K562 (cell line): ENCODE results near the gene FAM136A. TPM values are rescaled to one million over a fixed set of nuclear protein-coding genes. Genes with fewer than 3 reads are reported as not detected.

Source experiments
- ATF1 ChIP-seq, 2 experiments: fragments of 450-650 bp in 1 of 2; IDR thresholded peaks; 2 replicates each; pipeline ENCODE4 v1.6.1; 2016; ENCODE audit warnings: missing compliant biosample characterization in 1 of 2, missing genetic modification characterization in 1 of 2
- HMG20B ChIP-seq: fragments of 250-450 bp; sonication (Bioruptor Pico); IDR thresholded peaks from 2 replicates; pipeline ENCODE4 v1.5.0; 2021; ENCODE audit warnings: mild to moderate bottlenecking
- HNRNPH1 ChIP-seq: fragments of 200-400 bp; formaldehyde crosslinking; optimal IDR thresholded peaks from 2 replicates; pipeline ENCODE3; 2017; ENCODE audit warnings: low read depth, mild to moderate bottlenecking, low read length, moderate library complexity
- MCM5 ChIP-seq: fragments of 450-650 bp; IDR thresholded peaks from 2 replicates; pipeline ENCODE4 v1.6.1; 2016; ENCODE audit warnings: low read depth
- PHF8 ChIP-seq: fragments of 200-600 bp; sonication (generic); IDR thresholded peaks from 2 replicates; pipeline ENCODE4 v1.6.1; 2012; ENCODE audit warnings: mixed run types, mild to moderate bottlenecking, inconsistent platforms, low read length, moderate library complexity, borderline replicate concordance
- POLR3G ChIP-seq: IDR thresholded peaks from 2 replicates; pipeline ENCODE4 v1.6.1; 2011; ENCODE audit not compliant: insufficient read length, insufficient replicate concordance; ENCODE audit errors: extremely low read depth
- PPARD ChIP-seq: fragments of 250-450 bp; sonication (Bioruptor Pico); IDR thresholded peaks from 2 replicates; pipeline ENCODE4 v1.8.0; 2022; ENCODE audit warnings: inconsistent platforms, mild to moderate bottlenecking, moderate library complexity
- RAD21 ChIP-seq, 2 experiments: fragments of 250-450 bp in 1 of 2; fragments of 450-650 bp in 1 of 2; sonication (Bioruptor Pico) in 1 of 2; formaldehyde crosslinking in 1 of 2; IDR thresholded peaks in 1 of 2; conservative IDR thresholded peaks in 1 of 2; 2 replicates each; pipeline versions ENCODE4 v1.4.0 to v1.8.0; 2020 to 2022; ENCODE audit warnings: mild to moderate bottlenecking in 2 of 2, moderate library complexity in 1 of 2
- SAFB ChIP-seq: fragments of 200-400 bp; formaldehyde crosslinking; IDR thresholded peaks from 2 replicates; pipeline ENCODE4 v1.6.1; 2017; ENCODE audit warnings: low read depth, low read length, borderline replicate concordance
- TAF7 ChIP-seq: fragments of 450-650 bp; IDR thresholded peaks from 2 replicates; pipeline ENCODE4 v1.6.1; 2016; ENCODE audit warnings: missing genetic modification characterization, missing compliant biosample characterization
- XRCC3 ChIP-seq: fragments of 450-650 bp; IDR thresholded peaks from 2 replicates; pipeline ENCODE4 v1.6.1; 2017; ENCODE audit warnings: mild to moderate bottlenecking, moderate library complexity
- ZBTB9 ChIP-seq: fragments of 450-650 bp; formaldehyde crosslinking; IDR thresholded peaks from 2 replicates; pipeline ENCODE4 v1.4.0; 2020; ENCODE audit warnings: mild to moderate bottlenecking, moderate library complexity
- ZNF766 ChIP-seq: fragments of 200-800 bp; sonication (Bioruptor generic); conservative IDR thresholded peaks from 2 replicates; pipeline ENCODE4 v1.6.1; 2016; ENCODE audit warnings: missing genetic modification characterization, missing compliant biosample characterization
- polyA plus RNA-seq, 8 experiments: library from polyadenylated mRNA; depleted of rRNA in 4 of 8; stranded (reverse) in 5 of 8; unstranded in 3 of 8; fragments of >200 nt; fragmentation: Nextera tagmentation in 2 of 8; fragmentation: Illumina TruSeq in 1 of 8; extraction: Ambion mirVana in 2 of 8; extraction: Trizol in 1 of 8; gene quantifications; 2 replicates each; pipeline versions ENCODE4 v1.2.1 to v1.2.3, GENCODE V29; 2011 to 2014; ENCODE audit warnings: inconsistent platforms in 1 of 8, missing spikeins in 1 of 8
- total RNA-seq, 7 experiments: library from RNA; depleted of rRNA in 6 of 7; stranded (reverse); fragments of >200 nt in 6 of 7; fragmentation: Illumina TruSeq in 2 of 7; extraction: Trizol in 2 of 7; gene quantifications; 2 replicates each; pipeline versions ENCODE4 v1.2.1 to v1.2.3, GENCODE V29; 2011 to 2021; ENCODE audit warnings: low replicate concordance in 1 of 7
- TF ChIP-seq, protein P1 (sequence below), 2 experiments: IDR thresholded peaks in 1 of 2; conservative IDR thresholded peaks in 1 of 2; 2 replicates each; pipeline ENCODE4 v1.6.1; 2016; ENCODE audit warnings: low read depth in 2 of 2, mild to moderate bottlenecking in 1 of 2, missing compliant biosample characterization in 1 of 2, missing genetic modification characterization in 1 of 2, moderate library complexity in 1 of 2
- TF ChIP-seq, protein P2 (sequence below): sonication (generic); formaldehyde crosslinking; IDR thresholded peaks from 2 replicates; pipeline ENCODE4 v1.8.1; 2023; ENCODE audit warnings: mild to moderate bottlenecking, missing genetic modification reagents
- TF ChIP-seq, protein P3 (sequence below): sonication (generic); formaldehyde crosslinking; IDR thresholded peaks from 2 replicates; pipeline ENCODE4 v1.8.1; 2023; ENCODE audit warnings: mild to moderate bottlenecking, missing genetic modification reagents, moderate library complexity

Gene FAM136A
- total and polyA plus RNA-seq, 9 of the 15 experiments (the other 6 are each of a cell fraction or from before 2014, with no cell fraction given): 89.0 to 151 (median 104) TPM

GRCh38 chr2:70301344-70302194 is at the start of gene FAM136A (continued):
- TF ChIP-seq, protein P1, sequence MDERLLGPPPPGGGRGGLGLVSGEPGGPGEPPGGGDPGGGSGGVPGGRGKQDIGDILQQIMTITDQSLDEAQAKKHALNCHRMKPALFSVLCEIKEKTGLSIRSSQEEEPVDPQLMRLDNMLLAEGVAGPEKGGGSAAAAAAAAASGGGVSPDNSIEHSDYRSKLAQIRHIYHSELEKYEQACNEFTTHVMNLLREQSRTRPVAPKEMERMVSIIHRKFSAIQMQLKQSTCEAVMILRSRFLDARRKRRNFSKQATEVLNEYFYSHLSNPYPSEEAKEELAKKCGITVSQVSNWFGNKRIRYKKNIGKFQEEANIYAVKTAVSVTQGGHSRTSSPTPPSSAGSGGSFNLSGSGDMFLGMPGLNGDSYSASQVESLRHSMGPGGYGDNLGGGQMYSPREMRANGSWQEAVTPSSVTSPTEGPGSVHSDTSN (CRISPR knock-in tag; IDR thresholded peaks at IDR 0.05; ENCODE audit: low read depth): no peak
- TF ChIP-seq, protein P1 (tag; conservative IDR thresholded peaks at IDR 0.05; ENCODE audit: low read depth): no peak
- TF ChIP-seq HNRNPH1 (no peak), PHF8 (peak; percentile 80; the same call in 1 of the 2 replicates), XRCC3 (no peak), HMG20B (CRISPR knock-in tag) (no peak), ATF1 (CRISPR knock-in tag; IDR thresholded peaks at IDR 0.05) (no peak), ATF1 (tag; IDR thresholded peaks at IDR 0.05) (peak; percentile 48; the same call in 1 of the 2 replicates), MCM5 (no peak), RAD21 (CRISPR knock-in tag; conservative IDR thresholded peaks at IDR 0.05 in 1 of 2, IDR thresholded peaks at IDR 0.05 in 1 of 2) (peak; percentile 62 to 77; a peak in 3 of 4 replicates), ZBTB9 (peak; percentile 63; the same call in 1 of the 2 replicates), PPARD (CRISPR knock-in tag) (no peak), SAFB (0 out of 2 replicates have a peak, but pooled peaks have one; percentile 32), POLR3G (no peak), ZNF766 (CRISPR knock-in tag) (no peak), TAF7 (tag) (no peak; the same call in 1 of the 2 replicates)
- TF ChIP-seq, protein P2, sequence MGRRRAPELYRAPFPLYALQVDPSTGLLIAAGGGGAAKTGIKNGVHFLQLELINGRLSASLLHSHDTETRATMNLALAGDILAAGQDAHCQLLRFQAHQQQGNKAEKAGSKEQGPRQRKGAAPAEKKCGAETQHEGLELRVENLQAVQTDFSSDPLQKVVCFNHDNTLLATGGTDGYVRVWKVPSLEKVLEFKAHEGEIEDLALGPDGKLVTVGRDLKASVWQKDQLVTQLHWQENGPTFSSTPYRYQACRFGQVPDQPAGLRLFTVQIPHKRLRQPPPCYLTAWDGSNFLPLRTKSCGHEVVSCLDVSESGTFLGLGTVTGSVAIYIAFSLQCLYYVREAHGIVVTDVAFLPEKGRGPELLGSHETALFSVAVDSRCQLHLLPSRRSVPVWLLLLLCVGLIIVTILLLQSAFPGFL (CRISPR knock-in tag): peak; percentile 16; the same call in 1 of the 2 replicates
- TF ChIP-seq, protein P3, sequence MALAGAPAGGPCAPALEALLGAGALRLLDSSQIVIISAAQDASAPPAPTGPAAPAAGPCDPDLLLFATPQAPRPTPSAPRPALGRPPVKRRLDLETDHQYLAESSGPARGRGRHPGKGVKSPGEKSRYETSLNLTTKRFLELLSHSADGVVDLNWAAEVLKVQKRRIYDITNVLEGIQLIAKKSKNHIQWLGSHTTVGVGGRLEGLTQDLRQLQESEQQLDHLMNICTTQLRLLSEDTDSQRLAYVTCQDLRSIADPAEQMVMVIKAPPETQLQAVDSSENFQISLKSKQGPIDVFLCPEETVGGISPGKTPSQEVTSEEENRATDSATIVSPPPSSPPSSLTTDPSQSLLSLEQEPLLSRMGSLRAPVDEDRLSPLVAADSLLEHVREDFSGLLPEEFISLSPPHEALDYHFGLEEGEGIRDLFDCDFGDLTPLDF: no peak
